Sigmoid colon (tissue), 7 donors: Measurements from ENCODE around the gene EPHB1. TPM values are rescaled to one million over a fixed set of nuclear protein-coding genes. Genes with fewer than 3 reads are reported as not detected.

ENCODE experiments used
- DNase-seq: peaks from one replicate; pipeline ENCODE4 v3.0.0-alpha.2; 2019
- H3K27ac ChIP-seq, 4 donors: fragments of 200-600 bp; sonication (generic); one replicate each; pipeline ENCODE4 v1.5.1; 2016 to 2019; ENCODE audit warnings: mild to moderate bottlenecking in 1 of 4
- H3K27me3 ChIP-seq, 3 donors: fragments of 200-600 bp; sonication (generic); one replicate each; pipeline ENCODE4 v1.5.1; 2019; ENCODE audit warnings: mild to moderate bottlenecking in 1 of 3
- H3K36me3 ChIP-seq, 4 donors: fragments of 200-600 bp; sonication (generic); one replicate each; pipeline ENCODE4 v1.5.1; 2016 to 2019
- H3K4me1 ChIP-seq, 4 donors: fragments of 200-600 bp; sonication (generic); one replicate each; pipeline ENCODE4 v1.5.1; 2017 to 2019
- H3K4me3 ChIP-seq, 4 donors: fragments of 200-600 bp; sonication (generic); one replicate each; pipeline ENCODE4 v1.5.1; 2017 to 2019; ENCODE audit warnings: mild to moderate bottlenecking in 2 of 4, moderate library complexity in 1 of 4
- H3K9me3 ChIP-seq, 4 donors: fragments of 200-600 bp in 3 of 4; sonication (generic) in 3 of 4; one replicate each; pipeline versions ENCODE4 v1.5.1 to v1.6.1; 2013 to 2019
- EP300 ChIP-seq, 4 donors: sonication (generic); formaldehyde crosslinking; IDR thresholded peaks; one replicate each; pipeline ENCODE4 v1.6.1; 2017; ENCODE audit warnings: antibody characterized with exemption in 4 of 4
- POLR2A ChIP-seq, 2 donors: fragments of 450-650 bp; IDR thresholded peaks; one replicate each; pipeline ENCODE4 v1.6.1; 2016; ENCODE audit warnings: antibody characterized with exemption in 2 of 2, mild to moderate bottlenecking in 2 of 2, moderate library complexity in 2 of 2
- POLR2AphosphoS5 ChIP-seq, 4 donors: sonication (generic); formaldehyde crosslinking; IDR thresholded peaks; one replicate each; pipeline ENCODE4 v1.6.1; 2017; ENCODE audit warnings: antibody characterized with exemption in 4 of 4
- WGBS, 2 donors: extraction: QIAGEN DNeasy Blood & Tissue Kit; methylation state at CpG; one replicate each; pipeline ENCODE4 v1.1.7; 2013; 5-methylcytosine and 5-hydroxymethylcytosine counted together
- intact Hi-C: fragments of 100-400 bp; cut with DNase I; formaldehyde crosslinking; loops from one replicate; pipeline ENCODE4 v1.15.1; 2023
- polyA plus RNA-seq, 3 donors: library from polyadenylated mRNA; stranded (reverse); fragments of 200-250 nt; gene quantifications; one replicate each; pipeline ENCODE4 v1.2.3, GENCODE V29; 2013
- total RNA-seq, 4 donors: library from RNA; depleted of rRNA; stranded (reverse); fragments of >200 nt; gene quantifications; one replicate each; pipeline ENCODE4 v1.1.0, GENCODE V29; 2016
- TF ChIP-seq, protein P1 (sequence below), 4 experiments: fragments of 450-650 bp in 3 of 4; fragments of 200-600 bp in 1 of 4; IDR thresholded peaks; one replicate each; pipeline ENCODE4 v1.5.1; 2016 to 2019; ENCODE audit warnings: antibody characterized with exemption in 4 of 4, mild to moderate bottlenecking in 3 of 4, moderate library complexity in 2 of 4
- donor health status: healthy with polysubstance abuse.
- donor health status: Bipolar disorder and iron deficiency.
- donor health status: healthy.

Gene EPHB1
- total and polyA plus RNA-seq, 7 donors = 0.29 to 17.3 (median 3.6) TPM; not detected in 2

DNA sequence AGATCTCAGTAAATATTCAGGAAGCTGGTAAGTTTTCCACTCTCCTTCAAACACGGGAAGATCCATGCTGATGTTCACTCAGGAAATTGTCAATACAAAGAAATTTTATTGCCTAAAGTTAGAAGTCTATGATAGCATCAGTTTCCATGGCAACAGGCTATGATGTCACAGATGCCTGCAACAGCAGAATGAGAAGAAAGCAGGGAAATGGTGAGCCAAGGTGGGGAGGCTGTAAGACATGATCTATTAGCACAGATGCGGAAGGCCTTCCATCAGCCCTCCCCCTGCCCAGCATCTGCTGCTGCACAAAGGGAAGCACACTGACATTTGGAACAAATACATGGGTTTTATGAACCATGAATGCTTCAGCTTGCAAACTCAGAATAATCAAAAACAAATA, 28.6 kb downstream of the EPHB1 start:
- Histone ChIP-seq H3K27me3 (no peaks in the 10 kb centered on the region), H3K4me1 (peaks cover 0 to 7% (median 0%) of the 10 kb centered on the region in 4 donors), H3K27ac (no peak overlapping the region), H3K4me3 (no peak overlapping the region), H3K36me3 (no peaks in the 10 kb centered on the region), H3K9me3 (no peaks in the 10 kb centered on the region)
- TF ChIP-seq, protein P1, sequence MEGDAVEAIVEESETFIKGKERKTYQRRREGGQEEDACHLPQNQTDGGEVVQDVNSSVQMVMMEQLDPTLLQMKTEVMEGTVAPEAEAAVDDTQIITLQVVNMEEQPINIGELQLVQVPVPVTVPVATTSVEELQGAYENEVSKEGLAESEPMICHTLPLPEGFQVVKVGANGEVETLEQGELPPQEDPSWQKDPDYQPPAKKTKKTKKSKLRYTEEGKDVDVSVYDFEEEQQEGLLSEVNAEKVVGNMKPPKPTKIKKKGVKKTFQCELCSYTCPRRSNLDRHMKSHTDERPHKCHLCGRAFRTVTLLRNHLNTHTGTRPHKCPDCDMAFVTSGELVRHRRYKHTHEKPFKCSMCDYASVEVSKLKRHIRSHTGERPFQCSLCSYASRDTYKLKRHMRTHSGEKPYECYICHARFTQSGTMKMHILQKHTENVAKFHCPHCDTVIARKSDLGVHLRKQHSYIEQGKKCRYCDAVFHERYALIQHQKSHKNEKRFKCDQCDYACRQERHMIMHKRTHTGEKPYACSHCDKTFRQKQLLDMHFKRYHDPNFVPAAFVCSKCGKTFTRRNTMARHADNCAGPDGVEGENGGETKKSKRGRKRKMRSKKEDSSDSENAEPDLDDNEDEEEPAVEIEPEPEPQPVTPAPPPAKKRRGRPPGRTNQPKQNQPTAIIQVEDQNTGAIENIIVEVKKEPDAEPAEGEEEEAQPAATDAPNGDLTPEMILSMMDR (IDR thresholded peaks at IDR 0.05) = no peak
- TF ChIP-seq POLR2AphosphoS5 (IDR thresholded peaks at IDR 0.05) (no peak), POLR2A (IDR thresholded peaks at IDR 0.05) (no peak), EP300 (IDR thresholded peaks at IDR 0.05) (no peak)
- DNase-seq = no peak
- intact Hi-C loops = no loop called here
- 68 to 69% methylated on average over 2 of the region's 2 CpGs for WGBS, 2 donors

DNA sequence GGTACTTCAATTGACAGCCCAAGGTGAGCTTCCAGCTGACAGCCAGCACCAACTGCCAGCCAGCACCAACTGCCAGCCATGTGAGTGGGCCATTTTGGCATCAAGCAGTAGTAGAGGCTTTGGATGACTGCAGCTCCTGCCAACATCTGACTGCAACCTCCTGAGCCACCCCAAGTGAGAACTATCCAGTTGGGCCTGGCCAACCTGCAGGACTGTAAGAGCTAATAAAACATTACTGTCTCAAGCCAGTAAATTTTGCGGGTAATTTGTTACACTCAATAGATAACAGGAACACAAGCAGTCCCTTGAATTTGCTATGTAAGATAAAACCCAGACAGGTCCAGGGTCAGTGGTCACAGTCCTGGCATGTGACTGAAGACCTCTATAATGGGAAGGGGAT, 29.7 kb downstream of the EPHB1 start:
- intact Hi-C loops = no loop called here
- WGBS, 2 donors = 68 to 77% methylated on average over 1 of the region's 1 CpG
- DNase-seq = peak; percentile 47
- no peaks in the 10 kb centered on the region for H3K27me3 ChIP-seq
- no peaks in the 10 kb centered on the region for H3K9me3 ChIP-seq
- H3K27ac ChIP-seq = no peak overlapping the region
- H3K36me3 ChIP-seq = no peaks in the 10 kb centered on the region
- H3K4me1 ChIP-seq = peaks cover 0 to 7% (median 0%) of the 10 kb centered on the region in 4 donors
- TF ChIP-seq EP300 (IDR thresholded peaks at IDR 0.05) = no peak
- TF ChIP-seq, protein P1 (IDR thresholded peaks at IDR 0.05) = no peak
- no peak for TF ChIP-seq POLR2A (IDR thresholded peaks at IDR 0.05)
- TF ChIP-seq POLR2AphosphoS5 (IDR thresholded peaks at IDR 0.05) = no peak
- no peak overlapping the region for H3K4me3 ChIP-seq

DNA sequence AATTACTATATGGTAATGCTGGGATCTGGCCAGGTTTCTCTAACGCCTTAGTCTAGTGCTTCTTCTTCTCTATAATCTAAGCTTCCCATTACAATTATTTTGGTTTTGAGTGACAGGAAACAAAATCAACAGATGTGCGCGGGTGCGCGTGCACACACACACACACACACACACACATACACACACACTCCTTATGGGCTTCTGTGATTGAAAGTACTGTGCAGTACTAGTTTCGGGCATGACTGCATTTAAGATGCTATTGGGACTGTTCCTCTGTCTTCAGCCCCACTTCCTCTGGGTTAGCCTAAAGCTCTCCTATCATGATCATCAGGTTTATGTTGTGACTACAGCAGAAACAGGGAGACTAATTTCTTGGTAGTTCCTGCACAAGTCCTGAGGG, 32.2 kb downstream of the EPHB1 start:
- TF ChIP-seq POLR2A (IDR thresholded peaks at IDR 0.05) (no peak), EP300 (IDR thresholded peaks at IDR 0.05) (no peak), POLR2AphosphoS5 (IDR thresholded peaks at IDR 0.05) (no peak)
- TF ChIP-seq, protein P1 (IDR thresholded peaks at IDR 0.05) = no peak
- Histone ChIP-seq H3K4me1 (peaks cover 0 to 7% (median 0%) of the 10 kb centered on the region in 4 donors), H3K4me3 (no peak overlapping the region), H3K27me3 (no peaks in the 10 kb centered on the region), H3K27ac (no peak overlapping the region), H3K36me3 (no peaks in the 10 kb centered on the region), H3K9me3 (no peaks in the 10 kb centered on the region)
- intact Hi-C loops = no loop called here
- 92 to 94% methylated on average over 6 of the region's 6 CpGs for WGBS, 2 donors
- DNase-seq = no peak

DNA sequence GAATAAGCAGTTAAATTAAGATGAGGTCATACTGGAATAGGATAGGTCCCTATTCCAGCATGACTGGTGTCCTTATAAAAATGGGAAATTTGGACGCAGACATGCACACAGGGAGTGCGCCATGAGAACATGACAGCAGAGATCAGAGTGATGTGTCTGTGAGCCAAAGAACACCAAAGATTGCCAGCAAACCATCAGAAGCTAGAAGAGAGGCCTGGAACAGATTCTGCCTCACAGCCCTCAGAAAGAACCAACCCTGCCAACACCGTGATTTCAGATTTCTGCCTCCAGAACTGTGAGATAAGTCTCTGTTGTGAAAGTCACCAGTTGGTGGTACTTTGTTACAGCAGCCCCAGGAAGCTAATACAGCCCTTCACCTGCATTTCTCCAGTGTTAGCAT, 34.7 kb downstream of the EPHB1 start:
- intact Hi-C loops = no loop called here
- WGBS, 2 donors = 90 to 94% methylated on average over 3 of the region's 3 CpGs
- TF ChIP-seq POLR2AphosphoS5 (IDR thresholded peaks at IDR 0.05) (no peak), POLR2A (IDR thresholded peaks at IDR 0.05) (no peak), EP300 (IDR thresholded peaks at IDR 0.05) (no peak)
- TF ChIP-seq, protein P1 (IDR thresholded peaks at IDR 0.05) = no peak

DNA sequence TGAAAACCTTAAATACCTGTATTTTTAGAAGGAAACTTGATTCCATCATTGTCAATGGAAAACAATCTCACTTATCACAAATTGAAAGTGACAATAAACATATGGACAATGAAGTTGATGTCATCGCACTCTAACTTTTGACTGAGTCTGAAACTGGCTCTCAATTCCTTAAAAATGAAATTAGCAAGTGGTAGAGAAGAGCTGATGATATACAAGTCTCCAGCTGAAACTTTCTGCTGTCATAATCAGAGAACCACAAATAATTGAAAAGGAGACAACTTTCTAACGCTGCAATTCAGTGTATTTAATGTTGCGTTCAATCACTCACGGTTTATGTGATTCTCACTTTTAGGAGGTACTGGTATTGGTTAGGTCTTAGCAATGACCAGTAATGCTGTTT, 37.5 kb downstream of the EPHB1 start:
- H3K4me1 ChIP-seq = no peaks in the 10 kb centered on the region
- H3K27me3 ChIP-seq = no peaks in the 10 kb centered on the region
- no peaks in the 10 kb centered on the region for H3K9me3 ChIP-seq
- TF ChIP-seq EP300 (IDR thresholded peaks at IDR 0.05) = no peak
- TF ChIP-seq POLR2A (IDR thresholded peaks at IDR 0.05) = no peak
- no peak for TF ChIP-seq POLR2AphosphoS5 (IDR thresholded peaks at IDR 0.05)
- TF ChIP-seq, protein P1 (IDR thresholded peaks at IDR 0.05) = no peak
- H3K36me3 ChIP-seq = no peaks in the 10 kb centered on the region
- H3K4me3 ChIP-seq = no peak overlapping the region
- intact Hi-C loops = no loop called here
- WGBS, 2 donors = 83 to 97% methylated on average over 4 of the region's 4 CpGs
- no peak for DNase-seq
- H3K27ac ChIP-seq = no peak overlapping the region

More for the DNA sequence above, 34.7 kb downstream of the EPHB1 start:
- Histone ChIP-seq H3K9me3 (no peaks in the 10 kb centered on the region), H3K27ac (no peak overlapping the region), H3K27me3 (no peaks in the 10 kb centered on the region), H3K36me3 (no peaks in the 10 kb centered on the region), H3K4me1 (no peaks in the 10 kb centered on the region), H3K4me3 (no peak overlapping the region)
- DNase-seq = no peak
